MM.1S (cell line): ENCODE results near the gene MCL1.
"Not testable (repeated sequence)": the region's sequence is repeated elsewhere in the genome, so short reads cannot be mapped to it uniquely, and the experiment has no call there.

Experiments used
- CTCF ChIP-seq: fragments of 300-600 bp; sonication (generic); IDR thresholded peaks from 2 replicates; pipeline ENCODE4 v1.5.1; 2016; ENCODE audit warnings: antibody characterized with exemption, low read length, mixed read lengths
- EZH2 ChIP-seq: fragments of 300-600 bp; sonication (generic); optimal IDR thresholded peaks from 2 replicates; pipeline ENCODE3; 2017; ENCODE audit warnings: low read depth, mild to moderate bottlenecking, antibody characterized with exemption, low read length, mixed read lengths
- EZH2phosphoT487 ChIP-seq: fragments of 300-600 bp; sonication (generic); IDR thresholded peaks from 2 replicates; pipeline ENCODE4 v1.6.1; 2018; ENCODE audit warnings: antibody characterized with exemption, low read length

GRCh38 chr1:150573648-150574071 lies 5.8 kb downstream of the MCL1 start:
- TF ChIP-seq EZH2, CTCF, EZH2phosphoT487: not testable (repeated sequence)
